Measurements from ENCODE around the gene CAPG.
A peak's percentile ranks its signal among the peaks of the same experiment; 100 is the strongest.

CAPG gene

GRCh38 chr2:85438201-85439024 lies 28.2 kb upstream of the CAPG start:
- no peaks in the 10 kb centered on the region for H3K36me3 ChIP-seq (ENCODE audit: insufficient read depth, low read length)
- peak overlapping the region; percentile 87 for H3K27ac ChIP-seq (ENCODE audit: low read depth, low read length)
- H3K4me3 ChIP-seq (ENCODE audit: low read depth, low read length), result peak overlapping the region; percentile 70
- peaks cover 28% of the 10 kb centered on the region for H3K4me1 ChIP-seq (ENCODE audit: control insufficient read depth, insufficient read depth, low read length, unreplicated experiment)
- no peaks in the 10 kb centered on the region for H3K79me2 ChIP-seq (ENCODE audit: control insufficient read depth, insufficient read depth, low read length, unreplicated experiment)
- H3K27me3 ChIP-seq (ENCODE audit: insufficient read depth, low read length), result no peaks in the 10 kb centered on the region
- H2AFZ ChIP-seq (ENCODE audit: low read length, unreplicated experiment), result no peak overlapping the region

DNA sequence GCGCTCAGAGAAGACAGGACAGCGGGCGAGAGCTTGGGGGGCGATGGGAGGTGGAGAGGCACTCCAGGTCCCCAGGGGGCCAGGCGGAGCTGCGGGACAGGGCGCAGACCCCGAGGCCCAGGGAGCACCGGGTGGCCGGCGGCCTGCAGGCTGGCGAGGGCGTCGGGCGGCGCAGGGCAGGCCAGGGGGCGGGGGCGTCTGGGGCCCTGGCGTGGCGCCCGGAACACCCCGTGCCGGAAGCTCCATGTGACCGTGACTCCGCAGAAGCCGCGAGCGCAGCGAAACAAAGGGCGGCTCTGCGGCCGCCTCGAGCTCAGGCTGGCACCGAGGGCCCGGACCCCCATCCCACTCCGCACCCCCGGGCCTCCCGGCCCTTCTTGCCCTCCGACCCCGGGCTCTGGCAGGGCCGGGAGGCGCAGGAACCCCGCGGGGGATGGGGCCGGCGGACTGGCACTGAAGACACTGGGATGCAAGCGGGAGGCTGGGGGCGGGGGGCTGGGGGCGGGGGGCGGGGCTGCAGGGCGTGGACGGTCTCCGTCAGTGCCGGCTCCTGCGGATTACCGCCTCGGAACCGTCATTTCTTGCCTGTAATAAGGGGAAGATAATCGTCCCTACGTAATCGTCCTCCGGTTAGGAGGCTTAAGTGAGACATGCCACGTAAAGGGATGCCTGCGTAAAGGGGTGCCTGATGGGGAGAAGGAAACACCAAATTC lies 27.5 kb upstream of the CAPG start:
- Histone ChIP-seq H3K4me3 (ENCODE audit: low read depth, low read length) (peak overlapping the region; percentile 70), H3K36me3 (ENCODE audit: insufficient read depth, low read length) (no peaks in the 10 kb centered on the region), H3K27me3 (ENCODE audit: insufficient read depth, low read length) (no peaks in the 10 kb centered on the region), H3K4me1 (ENCODE audit: control insufficient read depth, insufficient read depth, low read length, unreplicated experiment) (peaks cover 36% of the 10 kb centered on the region), H3K79me2 (ENCODE audit: control insufficient read depth, insufficient read depth, low read length, unreplicated experiment) (no peaks in the 10 kb centered on the region), H2AFZ (ENCODE audit: low read length, unreplicated experiment) (no peak overlapping the region), H3K27ac (ENCODE audit: low read depth, low read length) (peak overlapping the region; percentile 87)

DNA sequence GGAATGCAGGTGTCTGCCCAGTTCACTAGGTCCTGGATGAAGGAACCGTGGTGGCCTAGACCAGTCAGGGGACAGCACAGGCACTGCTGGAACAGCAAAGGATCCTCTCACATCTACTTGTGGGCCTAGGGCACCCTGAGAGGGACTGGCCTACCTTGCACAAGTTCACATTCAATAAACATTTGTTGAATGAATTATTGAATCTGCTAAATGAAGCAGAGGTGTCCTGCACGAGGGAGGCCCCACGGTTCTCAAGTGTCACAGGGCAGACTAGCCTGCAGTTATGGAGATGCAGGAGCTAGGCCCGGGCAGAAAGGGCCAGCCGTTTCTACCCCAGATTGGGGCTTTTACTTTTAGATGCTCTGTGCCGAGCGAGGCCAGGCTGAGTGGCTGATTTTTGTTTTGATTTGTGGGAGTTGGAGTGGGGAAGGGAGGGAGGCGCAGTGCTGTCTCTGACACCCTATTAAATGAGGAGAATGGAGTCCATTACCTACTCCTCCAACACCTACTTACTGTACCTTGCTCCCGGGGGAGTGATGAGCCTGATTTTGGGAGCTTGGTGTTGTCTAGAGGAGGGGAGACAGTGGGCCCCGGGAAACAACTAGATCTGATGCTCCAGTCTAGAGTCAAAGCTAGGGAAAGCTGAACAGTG lies 26.8 kb upstream of the CAPG start:
- Histone ChIP-seq H3K27ac (ENCODE audit: low read depth, low read length) (peak overlapping the region; percentile 87), H3K79me2 (ENCODE audit: control insufficient read depth, insufficient read depth, low read length, unreplicated experiment) (no peaks in the 10 kb centered on the region), H3K4me3 (ENCODE audit: low read depth, low read length) (peak overlapping the region; percentile 70; the same call in 1 of the 2 replicates), H2AFZ (ENCODE audit: low read length, unreplicated experiment) (no peak overlapping the region), H3K36me3 (ENCODE audit: insufficient read depth, low read length) (no peaks in the 10 kb centered on the region), H3K4me1 (ENCODE audit: control insufficient read depth, insufficient read depth, low read length, unreplicated experiment) (peaks cover 36% of the 10 kb centered on the region), H3K27me3 (ENCODE audit: insufficient read depth, low read length) (no peaks in the 10 kb centered on the region)

- Histone ChIP-seq H3K79me2 (ENCODE audit: control insufficient read depth, insufficient read depth, low read length, unreplicated experiment) (no peaks in the 10 kb centered on the region), H3K4me3 (ENCODE audit: low read depth, low read length) (no peak overlapping the region), H2AFZ (ENCODE audit: low read length, unreplicated experiment) (no peak overlapping the region), H3K36me3 (ENCODE audit: insufficient read depth, low read length) (no peaks in the 10 kb centered on the region), H3K27me3 (ENCODE audit: insufficient read depth, low read length) (no peaks in the 10 kb centered on the region), H3K4me1 (ENCODE audit: control insufficient read depth, insufficient read depth, low read length, unreplicated experiment) (peaks cover 36% of the 10 kb centered on the region), H3K27ac (ENCODE audit: low read depth, low read length) (peak overlapping the region; percentile 87)
Observed at GRCh38 chr2:85435981-85436835, 26.0 kb upstream of the CAPG start.

GRCh38 chr2:85435220-85435958 lies 25.2 kb upstream of the CAPG start:
- H3K4me3 ChIP-seq (ENCODE audit: low read depth, low read length), result no peak overlapping the region
- H3K36me3 ChIP-seq (ENCODE audit: insufficient read depth, low read length), result no peaks in the 10 kb centered on the region
- no peak overlapping the region for H2AFZ ChIP-seq (ENCODE audit: low read length, unreplicated experiment)
- H3K79me2 ChIP-seq (ENCODE audit: control insufficient read depth, insufficient read depth, low read length, unreplicated experiment), result no peaks in the 10 kb centered on the region
- no peak overlapping the region for H3K27ac ChIP-seq (ENCODE audit: low read depth, low read length)
- no peaks in the 10 kb centered on the region for H3K27me3 ChIP-seq (ENCODE audit: insufficient read depth, low read length)
- H3K4me1 ChIP-seq (ENCODE audit: control insufficient read depth, insufficient read depth, low read length, unreplicated experiment), result peaks cover 36% of the 10 kb centered on the region

- H3K27ac ChIP-seq (ENCODE audit: low read depth, low read length), result no peak overlapping the region
- H3K79me2 ChIP-seq (ENCODE audit: control insufficient read depth, insufficient read depth, low read length, unreplicated experiment), result no peaks in the 10 kb centered on the region
- no peaks in the 10 kb centered on the region for H3K36me3 ChIP-seq (ENCODE audit: insufficient read depth, low read length)
- H3K4me1 ChIP-seq (ENCODE audit: control insufficient read depth, insufficient read depth, low read length, unreplicated experiment), result peaks cover 36% of the 10 kb centered on the region
- H3K27me3 ChIP-seq (ENCODE audit: insufficient read depth, low read length), result no peaks in the 10 kb centered on the region
- no peak overlapping the region for H3K4me3 ChIP-seq (ENCODE audit: low read depth, low read length)
- no peak overlapping the region for H2AFZ ChIP-seq (ENCODE audit: low read length, unreplicated experiment)
Observed at GRCh38 chr2:85434696-85435095, 24.5 kb upstream of the CAPG start.

DNA sequence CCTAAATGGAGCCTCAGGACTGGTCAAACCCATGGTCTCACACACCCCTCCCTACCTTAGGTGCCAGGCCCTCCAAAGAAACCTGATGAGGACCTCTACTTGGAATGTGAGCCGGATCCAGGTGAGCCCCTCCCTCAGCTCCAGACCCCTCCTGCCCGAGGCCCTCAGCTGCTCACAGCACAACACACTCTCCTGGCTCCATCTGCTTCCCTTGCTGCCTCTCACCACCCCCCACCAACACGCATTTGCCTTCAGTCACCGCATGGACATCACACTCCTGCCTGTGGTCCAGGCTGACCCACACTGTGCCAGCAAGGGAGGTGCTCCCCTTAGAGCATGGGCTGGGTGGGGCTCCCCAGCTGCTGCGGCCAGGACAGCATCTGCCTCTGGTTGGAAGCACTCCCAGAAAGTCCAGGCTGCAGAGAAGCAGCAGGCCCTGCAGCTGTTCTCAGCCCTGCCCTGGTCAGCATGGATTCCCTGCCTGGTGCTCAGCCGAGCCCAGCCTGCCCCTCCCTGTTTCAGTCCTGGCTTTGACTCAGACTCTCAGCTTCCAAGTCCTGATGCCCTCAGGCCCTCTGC lies 23.4 kb upstream of the CAPG start:
- Histone ChIP-seq H3K79me2 (ENCODE audit: control insufficient read depth, insufficient read depth, low read length, unreplicated experiment) (no peaks in the 10 kb centered on the region), H3K27ac (ENCODE audit: low read depth, low read length) (peak overlapping the region; percentile 14; the same call in 1 of the 2 replicates), H3K4me1 (ENCODE audit: control insufficient read depth, insufficient read depth, low read length, unreplicated experiment) (peaks cover 32% of the 10 kb centered on the region), H2AFZ (ENCODE audit: low read length, unreplicated experiment) (no peak overlapping the region), H3K4me3 (ENCODE audit: low read depth, low read length) (no peak overlapping the region), H3K27me3 (ENCODE audit: insufficient read depth, low read length) (no peaks in the 10 kb centered on the region), H3K36me3 (ENCODE audit: insufficient read depth, low read length) (no peaks in the 10 kb centered on the region)

DNA sequence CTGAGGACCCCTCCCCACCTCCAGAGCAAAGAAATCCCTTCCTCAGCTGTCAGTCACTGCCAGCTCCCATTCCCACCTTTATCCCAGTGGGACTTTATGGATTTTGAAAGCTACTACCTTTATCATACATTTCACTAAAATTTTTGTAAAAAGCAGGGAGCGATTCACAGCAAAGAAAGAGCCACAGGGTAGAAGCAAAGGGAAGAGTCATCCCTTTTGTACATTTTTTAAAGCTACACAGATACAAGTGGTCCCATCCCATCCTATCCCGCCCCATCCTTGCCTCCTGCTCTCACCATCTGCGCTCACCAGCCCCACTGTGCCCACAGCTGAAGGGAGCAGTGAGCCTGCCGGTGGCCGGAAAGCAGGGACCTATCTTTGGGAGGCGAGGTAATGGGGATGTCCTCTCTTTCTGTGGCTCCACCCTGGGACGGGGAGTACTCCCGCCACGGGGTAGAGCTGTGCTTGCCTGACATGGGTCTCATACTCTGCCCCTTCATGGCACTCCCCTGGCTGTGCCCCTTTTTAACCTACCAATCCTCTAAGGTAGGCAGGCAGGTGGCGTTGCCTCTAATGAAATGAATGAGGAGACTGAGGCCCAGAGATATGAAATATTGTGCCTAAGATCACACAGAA lies 21.5 kb upstream of the CAPG start:
- no peaks in the 10 kb centered on the region for H3K27me3 ChIP-seq (ENCODE audit: insufficient read depth, low read length)
- H3K27ac ChIP-seq (ENCODE audit: low read depth, low read length), result no peak overlapping the region
- H3K36me3 ChIP-seq (ENCODE audit: insufficient read depth, low read length), result no peaks in the 10 kb centered on the region
- H2AFZ ChIP-seq (ENCODE audit: low read length, unreplicated experiment), result no peak overlapping the region
- H3K4me3 ChIP-seq (ENCODE audit: low read depth, low read length), result no peak overlapping the region
- no peaks in the 10 kb centered on the region for H3K79me2 ChIP-seq (ENCODE audit: control insufficient read depth, insufficient read depth, low read length, unreplicated experiment)
- peaks cover 18% of the 10 kb centered on the region for H3K4me1 ChIP-seq (ENCODE audit: control insufficient read depth, insufficient read depth, low read length, unreplicated experiment)

DNA sequence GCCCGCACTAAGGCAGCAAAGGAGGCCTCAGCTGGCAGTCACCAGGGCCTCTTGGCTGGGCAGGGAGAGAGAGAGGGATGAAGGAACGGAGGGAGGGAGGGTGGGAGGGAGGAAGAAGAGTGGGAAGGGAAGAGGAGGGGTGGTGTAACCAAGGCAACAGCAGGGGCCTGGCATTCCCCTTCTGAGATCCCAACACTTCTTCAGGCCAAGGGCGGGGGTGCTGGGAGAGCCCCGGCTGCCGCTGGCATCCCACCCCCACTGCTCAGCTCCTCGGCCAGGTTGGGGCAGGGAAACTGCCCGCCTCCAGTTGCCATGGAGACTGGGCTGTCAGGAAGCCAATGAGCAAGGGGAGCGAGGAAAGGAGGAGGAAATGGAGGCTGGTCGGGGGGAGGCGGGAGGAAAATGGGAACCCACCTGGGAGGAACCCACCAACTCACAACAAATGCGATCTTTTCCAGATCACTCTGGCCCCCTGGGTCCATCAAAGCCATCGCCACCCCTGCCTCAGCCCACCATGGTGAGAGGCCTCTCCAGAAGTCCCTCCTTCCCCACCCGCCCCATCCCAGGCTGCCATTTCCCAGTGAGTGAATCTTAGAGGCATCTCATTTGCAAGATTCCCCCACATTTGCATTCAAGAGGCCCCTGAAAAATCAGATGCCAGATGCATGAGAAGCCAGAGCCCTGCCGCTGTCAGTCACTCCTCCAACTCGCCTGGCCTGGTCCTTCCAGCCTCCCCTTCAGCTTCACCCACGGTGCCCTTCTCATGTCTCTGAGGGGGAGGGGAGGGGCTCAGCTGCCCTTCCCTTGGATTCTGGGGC lies 20.8 kb upstream of the CAPG start:
- H3K79me2 ChIP-seq (ENCODE audit: control insufficient read depth, insufficient read depth, low read length, unreplicated experiment), result no peaks in the 10 kb centered on the region
- H3K27me3 ChIP-seq (ENCODE audit: insufficient read depth, low read length), result no peaks in the 10 kb centered on the region
- H3K4me3 ChIP-seq (ENCODE audit: low read depth, low read length), result no peak overlapping the region
- no peaks in the 10 kb centered on the region for H3K36me3 ChIP-seq (ENCODE audit: insufficient read depth, low read length)
- H2AFZ ChIP-seq (ENCODE audit: low read length, unreplicated experiment), result no peak overlapping the region
- no peak overlapping the region for H3K27ac ChIP-seq (ENCODE audit: low read depth, low read length)
- peaks cover 16% of the 10 kb centered on the region for H3K4me1 ChIP-seq (ENCODE audit: control insufficient read depth, insufficient read depth, low read length, unreplicated experiment)

Measured in ACC112 (cell line).